Kidney tubule cell (primary cell): ENCODE results near the gene PLXNA4.
"Not testable (repeated sequence)": the region's sequence is repeated elsewhere in the genome, so short reads cannot be mapped to it uniquely, and the experiment has no call there.

Experiments
- DNase-seq: peaks from one replicate; pipeline ENCODE4 v3.0.0-alpha.2; 2018; ENCODE audit warnings: low spot score

PLXNA4 gene

GRCh38 chr7:132165695-132166094 lies 410.6 kb downstream of the PLXNA4 start:
- DNase-seq, result not testable (repeated sequence)

GRCh38 chr7:132164558-132165125 lies 411.6 kb downstream of the PLXNA4 start:
- no peak for DNase-seq

GRCh38 chr7:132162556-132163144 lies 413.6 kb downstream of the PLXNA4 start:
- no peak for DNase-seq

- DNase-seq, result no peak
Measured at GRCh38 chr7:132161976-132162375, 414.3 kb downstream of the PLXNA4 start.

GRCh38 chr7:132161533-132161915 lies 414.7 kb downstream of the PLXNA4 start:
- DNase-seq, result no peak

- peak; percentile 17 for DNase-seq
Measured at GRCh38 chr7:132160611-132161532, 415.4 kb downstream of the PLXNA4 start.

- DNase-seq, result no peak
Measured at GRCh38 chr7:132158841-132159240, 417.4 kb downstream of the PLXNA4 start.

- no peak for DNase-seq
Measured at GRCh38 chr7:132158166-132158565, 418.1 kb downstream of the PLXNA4 start.

GRCh38 chr7:132155715-132156114 lies 420.6 kb downstream of the PLXNA4 start:
- no peak for DNase-seq

GRCh38 chr7:132154695-132155471 lies 421.4 kb downstream of the PLXNA4 start:
- no peak for DNase-seq

GRCh38 chr7:132154248-132154647 lies 422.0 kb downstream of the PLXNA4 start:
- DNase-seq, result no peak

- DNase-seq, result no peak
Measured at GRCh38 chr7:132152131-132152889, 424.0 kb downstream of the PLXNA4 start.

GRCh38 chr7:132150711-132151110 lies 425.6 kb downstream of the PLXNA4 start:
- no peak for DNase-seq

- DNase-seq, result no peak
Measured at GRCh38 chr7:132149436-132150304, 426.6 kb downstream of the PLXNA4 start.

- no peak for DNase-seq
Measured at GRCh38 chr7:132148876-132149275, 427.4 kb downstream of the PLXNA4 start.

- peak; percentile 86 for DNase-seq
Measured at GRCh38 chr7:132145466-132145865, 430.8 kb downstream of the PLXNA4 start.

GRCh38 chr7:132145063-132145462 lies 431.2 kb downstream of the PLXNA4 start:
- DNase-seq, result no peak

- no peak for DNase-seq
Measured at GRCh38 chr7:132142006-132142405, 434.3 kb downstream of the PLXNA4 start.

- DNase-seq, result no peak
Measured at GRCh38 chr7:132141109-132141508, 435.2 kb downstream of the PLXNA4 start.

- no peak for DNase-seq
Measured at GRCh38 chr7:132140341-132140740, 435.9 kb downstream of the PLXNA4 start.

GRCh38 chr7:132138817-132139216 lies 437.5 kb downstream of the PLXNA4 start:
- DNase-seq, result peak; percentile 89
